HepG2 (cell line): Measurements from ENCODE around the gene RPS27L. TPM values are rescaled to one million over a fixed set of nuclear protein-coding genes. Genes with fewer than 3 reads are reported as not detected.

Source experiments
- ARID4A ChIP-seq: sonication (generic); formaldehyde crosslinking; IDR thresholded peaks from 2 replicates; pipeline ENCODE4 v1.5.0; 2020; ENCODE audit warnings: mild to moderate bottlenecking, missing genetic modification reagents, borderline replicate concordance
- DRAP1 ChIP-seq: IDR thresholded peaks from 2 replicates; pipeline ENCODE4 v1.6.1; 2016; ENCODE audit warnings: missing genetic modification reagents, missing compliant biosample characterization
- EHMT2 ChIP-seq: fragments of 200-600 bp; sonication (generic); IDR thresholded peaks from 2 replicates; pipeline ENCODE4 v1.7.0; 2017; ENCODE audit warnings: antibody characterized with exemption, low read depth, low read length, borderline replicate concordance
- ETV5 ChIP-seq: IDR thresholded peaks from 2 replicates; pipeline ENCODE4 v1.6.1; 2018; ENCODE audit warnings: missing biosample characterization, missing genetic modification reagents, inconsistent platforms, borderline replicate concordance
- GLI4 ChIP-seq: sonication (generic); formaldehyde crosslinking; IDR thresholded peaks from 2 replicates; pipeline ENCODE4 v1.5.1; 2020; ENCODE audit warnings: missing genetic modification reagents, mild to moderate bottlenecking, moderate library complexity, borderline replicate concordance
- KDM5A ChIP-seq: fragments of 200-600 bp; sonication (generic); IDR thresholded peaks from 2 replicates; pipeline ENCODE4 v1.7.0; 2018; ENCODE audit warnings: antibody characterized with exemption, mild to moderate bottlenecking, low read length, borderline replicate concordance
- MAX ChIP-seq: IDR thresholded peaks from 2 replicates; pipeline ENCODE4 v1.6.1; 2012; ENCODE audit warnings: inconsistent platforms
- MED1 ChIP-seq: sonication (generic); formaldehyde crosslinking; IDR thresholded peaks from 2 replicates; pipeline ENCODE4 v1.4.0; 2020; ENCODE audit warnings: missing genetic modification reagents
- PHF21A ChIP-seq: sonication (generic); formaldehyde crosslinking; IDR thresholded peaks from 2 replicates; pipeline ENCODE4 v1.5.0; 2020; ENCODE audit warnings: mild to moderate bottlenecking, missing genetic modification reagents
- RELA ChIP-seq: sonication (generic); formaldehyde crosslinking; IDR thresholded peaks from 2 replicates; pipeline ENCODE4 v1.4.0; 2020; ENCODE audit warnings: missing genetic modification reagents
- YY1 ChIP-seq: IDR thresholded peaks from 2 replicates; pipeline ENCODE4 v1.6.1; 2011; ENCODE audit warnings: low read length, low read depth, moderate library complexity, mild to moderate bottlenecking; ENCODE audit not compliant: insufficient read depth, insufficient replicate concordance
- ZFAT ChIP-seq: sonication (generic); formaldehyde crosslinking; conservative IDR thresholded peaks from 2 replicates; pipeline ENCODE4 v1.8.1; 2023; ENCODE audit warnings: missing genetic modification reagents, inconsistent platforms
- ZHX1 ChIP-seq: sonication (generic); formaldehyde crosslinking; IDR thresholded peaks from 2 replicates; pipeline ENCODE4 v1.8.1; 2022; ENCODE audit warnings: low read depth, mild to moderate bottlenecking, missing genetic modification reagents
- ZKSCAN8 ChIP-seq: IDR thresholded peaks from 2 replicates; pipeline ENCODE4 v1.6.1; 2016; ENCODE audit warnings: borderline replicate concordance, missing genetic modification reagents, missing compliant biosample characterization
- ZNF761 ChIP-seq: sonication (generic); formaldehyde crosslinking; conservative IDR thresholded peaks from 2 replicates; pipeline ENCODE4 v1.4.0; 2020; ENCODE audit warnings: mild to moderate bottlenecking, missing genetic modification reagents
- polyA plus RNA-seq, 8 experiments: library from polyadenylated mRNA; depleted of rRNA in 3 of 8; stranded (reverse) in 7 of 8; unstranded in 1 of 8; fragments of >200 nt; fragmentation: Illumina TruSeq in 4 of 8; extraction: Trizol in 4 of 8; gene quantifications; 2 replicates each; pipeline versions ENCODE4 v1.2.1 to v1.2.3, GENCODE V29; 2011 to 2016; ENCODE audit warnings: low read depth in 4 of 8, missing spikeins in 1 of 8, mixed read lengths in 1 of 8; ENCODE audit not compliant: insufficient read depth in 1 of 8
- total RNA-seq, 5 experiments: library from RNA; depleted of rRNA; stranded (reverse); fragments of >200 nt; fragmentation: Illumina TruSeq; extraction: Trizol; gene quantifications; 2 replicates each; pipeline ENCODE4 v1.2.3, GENCODE V29; 2016; ENCODE audit warnings: low read depth in 1 of 5
- TF ChIP-seq, protein P1 (sequence below): sonication (generic); formaldehyde crosslinking; IDR thresholded peaks from 2 replicates; pipeline ENCODE4 v1.4.0; 2020; ENCODE audit warnings: mild to moderate bottlenecking, missing genetic modification reagents, borderline replicate concordance
- TF ChIP-seq, protein P2 (sequence below): IDR thresholded peaks from 2 replicates; pipeline ENCODE4 v1.6.1; 2012; ENCODE audit warnings: low read depth, low read length, improper control_type of control experiment

The RPS27L gene
- total and polyA plus RNA-seq, 2 of the 13 experiments (the other 11 are each of a cell fraction or from before 2014, with no cell fraction given): 231 to 433 TPM

DNA sequence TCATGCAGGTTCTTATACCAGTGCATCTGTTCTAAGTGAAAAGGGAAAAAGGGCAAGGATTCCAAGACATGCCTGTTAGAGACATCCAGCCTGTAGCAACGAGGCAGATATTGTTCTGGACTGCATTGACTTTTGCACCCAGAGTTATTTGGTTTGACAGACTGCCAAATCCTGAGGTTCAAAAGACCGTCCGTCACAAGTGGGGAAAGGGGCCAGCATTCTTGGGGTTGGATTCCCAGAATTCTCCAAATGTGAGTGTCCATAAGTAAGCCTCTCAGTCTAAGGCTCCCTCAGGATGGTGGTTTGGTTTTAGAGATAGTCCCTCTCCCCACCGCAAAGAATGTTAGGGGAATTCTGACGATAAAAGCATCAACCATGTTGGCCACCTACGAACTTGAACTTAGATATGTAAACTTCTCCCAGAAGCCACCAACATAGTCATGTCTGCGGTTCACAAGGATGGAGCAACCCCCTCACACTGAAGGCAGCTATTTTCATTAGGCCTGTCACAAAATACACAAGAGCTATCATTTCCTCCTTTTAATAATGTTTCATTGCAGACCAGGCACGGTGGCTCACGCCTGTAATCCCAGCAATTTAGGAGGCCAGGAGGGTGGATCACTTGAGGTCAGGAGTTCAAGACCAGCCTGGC is 49.3 kb downstream of the RPS27L start (continued):
- TF ChIP-seq, protein P1, sequence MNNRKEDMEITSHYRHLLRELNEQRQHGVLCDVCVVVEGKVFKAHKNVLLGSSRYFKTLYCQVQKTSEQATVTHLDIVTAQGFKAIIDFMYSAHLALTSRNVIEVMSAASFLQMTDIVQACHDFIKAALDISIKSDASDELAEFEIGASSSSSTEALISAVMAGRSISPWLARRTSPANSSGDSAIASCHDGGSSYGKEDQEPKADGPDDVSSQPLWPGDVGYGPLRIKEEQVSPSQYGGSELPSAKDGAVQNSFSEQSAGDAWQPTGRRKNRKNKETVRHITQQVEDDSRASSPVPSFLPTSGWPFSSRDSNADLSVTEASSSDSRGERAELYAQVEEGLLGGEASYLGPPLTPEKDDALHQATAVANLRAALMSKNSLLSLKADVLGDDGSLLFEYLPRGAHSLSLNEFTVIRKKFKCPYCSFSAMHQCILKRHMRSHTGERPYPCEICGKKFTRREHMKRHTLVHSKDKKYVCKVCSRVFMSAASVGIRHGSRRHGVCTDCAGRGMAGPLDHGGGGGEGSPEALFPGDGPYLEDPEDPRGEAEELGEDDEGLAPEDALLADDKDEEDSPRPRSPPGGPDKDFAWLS (CRISPR knock-in tag): peak; percentile 99
- TF ChIP-seq, protein P2, sequence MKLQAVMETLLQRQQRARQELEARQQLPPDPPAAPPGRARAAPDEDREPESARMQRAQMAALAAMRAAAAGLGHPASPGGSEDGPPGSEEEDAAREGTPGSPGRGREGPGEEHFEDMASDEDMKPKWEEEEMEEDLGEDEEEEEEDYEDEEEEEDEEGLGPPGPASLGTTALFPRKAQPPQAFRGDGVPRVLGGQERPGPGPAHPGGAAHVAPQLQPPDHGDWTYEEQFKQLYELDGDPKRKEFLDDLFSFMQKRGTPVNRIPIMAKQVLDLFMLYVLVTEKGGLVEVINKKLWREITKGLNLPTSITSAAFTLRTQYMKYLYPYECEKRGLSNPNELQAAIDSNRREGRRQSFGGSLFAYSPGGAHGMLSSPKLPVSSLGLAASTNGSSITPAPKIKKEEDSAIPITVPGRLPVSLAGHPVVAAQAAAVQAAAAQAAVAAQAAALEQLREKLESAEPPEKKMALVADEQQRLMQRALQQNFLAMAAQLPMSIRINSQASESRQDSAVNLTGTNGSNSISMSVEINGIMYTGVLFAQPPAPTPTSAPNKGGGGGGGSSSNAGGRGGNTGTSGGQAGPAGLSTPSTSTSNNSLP: peak; percentile 69
- TF ChIP-seq ZNF761: no peak
- TF ChIP-seq MED1 (CRISPR knock-in tag): peak; percentile 86
- peak; percentile 40; the same call in 1 of the 2 replicates for TF ChIP-seq EHMT2
- no peak for TF ChIP-seq ZHX1 (CRISPR knock-in tag)
- TF ChIP-seq YY1: peak; percentile 25
- TF ChIP-seq ARID4A: peak; percentile 40; the same call in 1 of the 2 replicates
- TF ChIP-seq PHF21A (CRISPR knock-in tag): peak; percentile 87
- TF ChIP-seq DRAP1 (CRISPR knock-in tag): peak; percentile 41; the same call in 1 of the 2 replicates
- TF ChIP-seq MAX: 0 out of 2 replicates have a peak, but pooled peaks have one; percentile 25
- peak; percentile 43; the same call in 1 of the 2 replicates for TF ChIP-seq ETV5 (CRISPR knock-in tag)
- TF ChIP-seq GLI4 (CRISPR knock-in tag): peak; percentile 30; the same call in 1 of the 2 replicates
- no peak for TF ChIP-seq ZFAT
- no peak for TF ChIP-seq KDM5A
- TF ChIP-seq RELA (CRISPR knock-in tag): 0 out of 2 replicates have a peak, but pooled peaks have one; percentile 28
- peak; percentile 82; the same call in 1 of the 2 replicates for TF ChIP-seq ZKSCAN8 (CRISPR knock-in tag)
